Hepatocyte (in vitro differentiated cells): ENCODE measurements around the gene ADAD2.

Experiments
- CTCF ChIP-seq: fragments of 200-600 bp; sonication (generic); IDR thresholded peaks from 2 replicates; pipeline ENCODE4 v1.5.1; 2016; ENCODE audit warnings: antibody characterized with exemption, mild to moderate bottlenecking; ENCODE audit not compliant: poor library complexity
- EZH2 ChIP-seq: fragments of 200-600 bp; sonication (generic); IDR thresholded peaks from 2 replicates; pipeline ENCODE4 v1.6.1; 2016; ENCODE audit warnings: antibody characterized with exemption, mild to moderate bottlenecking, borderline replicate concordance

GRCh38 chr16:84244728-84245127, 53.8 kb downstream of the ADAD2 start:
- TF ChIP-seq CTCF (no peak), EZH2 (no peak)
